Urinary bladder (tissue), 4 donors: ENCODE measurements around the gene EFNA2. TPM values are rescaled to one million over a fixed set of nuclear protein-coding genes. Genes with fewer than 3 reads are reported as not detected.
A peak's percentile ranks its signal among the peaks of the same experiment; 100 is the strongest.

ENCODE experiments used
- DNase-seq: peaks from one replicate; pipeline ENCODE4 v3.0.0-alpha.2; 2015; ENCODE audit errors: extremely low spot score
- H3K27ac ChIP-seq: one replicate; pipeline ENCODE4 v1.5.1; 2013; ENCODE audit warnings: low read depth, mild to moderate bottlenecking, moderate library complexity
- H3K36me3 ChIP-seq: one replicate; pipeline ENCODE4 v1.6.1; 2013; ENCODE audit warnings: mild to moderate bottlenecking, moderate library complexity; ENCODE audit not compliant: insufficient read depth
- H3K4me1 ChIP-seq: one replicate; pipeline ENCODE4 v1.6.1; 2013; ENCODE audit warnings: mild to moderate bottlenecking, moderate library complexity; ENCODE audit not compliant: insufficient read depth
- H3K4me3 ChIP-seq: one replicate; pipeline ENCODE4 v1.5.1; 2013; ENCODE audit warnings: low read depth, low read length
- WGBS: extraction: QIAGEN DNeasy Blood & Tissue Kit; methylation state at CpG from one replicate; pipeline ENCODE4 v1.1.7; 2013; 5-methylcytosine and 5-hydroxymethylcytosine counted together
- polyA plus RNA-seq: library from polyadenylated mRNA; stranded (reverse); fragments of 200-250 nt; gene quantifications from one replicate; pipeline ENCODE4 v1.2.3, GENCODE V29; 2013
- total RNA-seq: library from RNA; depleted of rRNA; stranded (reverse); fragments of >200 nt; gene quantifications from one replicate; pipeline ENCODE4 v1.2.3, GENCODE V29; 2014
- donor health status: healthy with polysubstance abuse.
- donor health status: healthy.

The EFNA2 gene
- total and polyA plus RNA-seq, 2 donors = 0.09 to 0.32 TPM

GRCh38 chr19:1269478-1270212 is 16.0 kb upstream of the EFNA2 start:
- WGBS = under 1% methylated on average over 64 of the region's 64 CpGs
- H3K4me1 ChIP-seq = no peaks in the 10 kb centered on the region
- H3K4me3 ChIP-seq = peak overlapping the region; percentile 77
- H3K27ac ChIP-seq = peak overlapping the region; percentile 100
- H3K36me3 ChIP-seq = peaks cover 5% of the 10 kb centered on the region
- DNase-seq = no peak

GRCh38 chr19:1270213-1270853 is 15.3 kb upstream of the EFNA2 start:
- H3K4me3 ChIP-seq = peak overlapping the region; percentile 77
- peaks cover 5% of the 10 kb centered on the region for H3K36me3 ChIP-seq
- WGBS = 29% methylated on average over 8 of the region's 8 CpGs
- no peak for DNase-seq
- H3K4me1 ChIP-seq = no peaks in the 10 kb centered on the region
- H3K27ac ChIP-seq = peak overlapping the region; percentile 100

GRCh38 chr19:1270854-1271527 is 14.7 kb upstream of the EFNA2 start:
- peak overlapping the region; percentile 6 for H3K4me3 ChIP-seq
- WGBS = 64% methylated on average over 26 of the region's 26 CpGs
- H3K36me3 ChIP-seq = peaks cover 5% of the 10 kb centered on the region
- H3K27ac ChIP-seq = no peak overlapping the region
- no peak for DNase-seq
- no peaks in the 10 kb centered on the region for H3K4me1 ChIP-seq

- no peak for DNase-seq
- peaks cover 5% of the 10 kb centered on the region for H3K36me3 ChIP-seq
These were observed 13.9 kb upstream of the EFNA2 start for GRCh38 chr19:1271528-1272422.

GRCh38 chr19:1272423-1273262 is 13.0 kb upstream of the EFNA2 start:
- Histone ChIP-seq H3K27ac (no peak overlapping the region), H3K4me1 (no peaks in the 10 kb centered on the region), H3K36me3 (peaks cover 5% of the 10 kb centered on the region), H3K4me3 (no peak overlapping the region)
- no peak for DNase-seq
- 69% methylated on average over 33 of the region's 33 CpGs for WGBS

More at GRCh38 chr19:1271528-1272422, 13.9 kb upstream of the EFNA2 start:
- 72% methylated on average over 37 of the region's 37 CpGs for WGBS
- H3K27ac ChIP-seq = no peak overlapping the region
- no peaks in the 10 kb centered on the region for H3K4me1 ChIP-seq
- H3K4me3 ChIP-seq = no peak overlapping the region

GRCh38 chr19:1273263-1274041 is 12.2 kb upstream of the EFNA2 start:
- H3K4me1 ChIP-seq = no peaks in the 10 kb centered on the region
- H3K4me3 ChIP-seq = no peak overlapping the region
- H3K36me3 ChIP-seq = peaks cover 5% of the 10 kb centered on the region
- H3K27ac ChIP-seq = no peak overlapping the region
- no peak for DNase-seq
- 80% methylated on average over 25 of the region's 25 CpGs for WGBS

GRCh38 chr19:1274081-1274851 is 11.4 kb upstream of the EFNA2 start:
- WGBS = 79% methylated on average over 46 of the region's 46 CpGs
- DNase-seq = no peak
- H3K4me1 ChIP-seq = no peaks in the 10 kb centered on the region
- H3K36me3 ChIP-seq = peaks cover 7% of the 10 kb centered on the region
- H3K27ac ChIP-seq = no peak overlapping the region
- no peak overlapping the region for H3K4me3 ChIP-seq

GRCh38 chr19:1274852-1275259 is 10.8 kb upstream of the EFNA2 start:
- 18% methylated on average over 44 of the region's 44 CpGs for WGBS
- Histone ChIP-seq H3K4me1 (no peaks in the 10 kb centered on the region), H3K36me3 (peaks cover 7% of the 10 kb centered on the region), H3K27ac (peak overlapping the region; percentile 98), H3K4me3 (peak overlapping the region; percentile 54)
- no peak for DNase-seq

GRCh38 chr19:1275260-1275975 is 10.3 kb upstream of the EFNA2 start, which contains the start of gene FAM174C:
TSS of gene FAM174C (plus strand) at chr19:1275530. CDS start at chr19:1275550, 20 bp downstream.
- peak; percentile 86 for DNase-seq
- Histone ChIP-seq H3K4me3 (peak within 1 kb of the TSS; percentile 54), H3K27ac (peak within 1 kb of the TSS; percentile 98), H3K4me1 (no peaks in the 10 kb centered on the region), H3K36me3 (peaks cover 7% of the 10 kb centered on the region)
- under 1% methylated on average over 98 of the region's 98 CpGs for WGBS

GRCh38 chr19:1275976-1276627 is 9.6 kb upstream of the EFNA2 start:
- Histone ChIP-seq H3K4me1 (no peaks in the 10 kb centered on the region), H3K36me3 (peaks cover 7% of the 10 kb centered on the region), H3K27ac (peak overlapping the region; percentile 86), H3K4me3 (peak overlapping the region; percentile 54)
- 9% methylated on average over 43 of the region's 43 CpGs for WGBS
- no peak for DNase-seq
